KMS-11 (cell line): Measurements from ENCODE around the gene EIF4H.

Experiments used
- H2AFZ ChIP-seq: fragments of 200-600 bp; sonication (generic); 2 replicates; pipeline ENCODE4 v1.6.1; 2016; ENCODE audit warnings: antibody characterized with exemption, mixed run types, low read depth
- H3K27ac ChIP-seq: fragments of 200-600 bp; sonication (generic); 2 replicates; pipeline ENCODE4 v1.6.1; 2016; ENCODE audit warnings: mild to moderate bottlenecking, mixed run types
- H3K27me3 ChIP-seq: fragments of 200-600 bp; sonication (generic); 2 replicates; pipeline ENCODE4 v1.6.1; 2017; ENCODE audit warnings: mild to moderate bottlenecking, low read depth, mixed run types, moderate library complexity; ENCODE audit not compliant: insufficient read depth
- H3K36me3 ChIP-seq: fragments of 200-600 bp; sonication (generic); 2 replicates; pipeline ENCODE4 v1.6.1; 2017; ENCODE audit warnings: mild to moderate bottlenecking, mixed run types; ENCODE audit not compliant: insufficient read depth
- H3K4me1 ChIP-seq: fragments of 200-600 bp; sonication (generic); 2 replicates; pipeline ENCODE4 v1.6.1; 2016; ENCODE audit warnings: mild to moderate bottlenecking, low read depth, mixed run types; ENCODE audit not compliant: poor library complexity, severe bottlenecking
- H3K4me2 ChIP-seq: fragments of 200-600 bp; sonication (generic); 2 replicates; pipeline ENCODE4 v1.7.0; 2016; ENCODE audit warnings: mild to moderate bottlenecking, mixed run types
- H3K4me3 ChIP-seq: fragments of 200-600 bp; sonication (generic); IDR thresholded peaks from 2 replicates; pipeline ENCODE4 v1.6.1; 2017; ENCODE audit warnings: low read depth, low read length, mixed read lengths; ENCODE audit not compliant: insufficient read depth
- H3K79me2 ChIP-seq: fragments of 200-600 bp; sonication (generic); 2 replicates; pipeline ENCODE4 v1.6.1; 2016; ENCODE audit warnings: low read depth, mixed run types; ENCODE audit not compliant: insufficient read depth
- H3K9ac ChIP-seq: fragments of 200-600 bp; sonication (generic); 2 replicates; pipeline ENCODE4 v1.6.1; 2016; ENCODE audit warnings: mild to moderate bottlenecking, mixed run types
- H4K20me1 ChIP-seq: fragments of 200-600 bp; sonication (generic); 2 replicates; pipeline ENCODE4 v1.6.1; 2016; ENCODE audit warnings: mild to moderate bottlenecking, mixed run types; ENCODE audit not compliant: insufficient read depth
- TF ChIP-seq, protein P1 (sequence below): fragments of 200-600 bp; sonication (generic); conservative IDR thresholded peaks from 2 replicates; pipeline ENCODE4 v1.6.1; 2017; ENCODE audit warnings: low read depth, mild to moderate bottlenecking, antibody characterized with exemption, low read length, moderate library complexity, mixed read lengths

The EIF4H gene

DNA sequence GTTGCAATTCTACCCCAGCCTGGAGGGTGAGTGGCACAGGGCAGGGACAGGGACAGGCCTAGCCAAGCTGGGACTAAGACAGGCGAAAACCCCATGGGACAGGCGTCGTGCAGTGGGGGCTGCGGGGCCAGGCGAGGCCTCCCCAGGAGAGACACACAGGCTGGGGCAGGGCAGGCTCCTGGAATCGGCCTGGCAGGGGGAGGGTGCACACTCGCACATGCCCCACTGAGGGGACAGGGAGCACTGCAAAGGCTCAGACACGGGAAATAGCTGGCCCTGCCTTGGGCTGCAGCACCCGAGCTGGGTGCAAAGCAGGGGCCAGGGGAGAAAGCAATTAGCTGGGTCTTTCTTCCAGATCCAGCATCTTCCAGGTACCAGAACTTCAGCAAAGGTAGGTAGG is 46.1 kb downstream of the EIF4H start:
- no peak overlapping the region for H2AFZ ChIP-seq
- H3K27me3 ChIP-seq, result peaks cover 8% of the 10 kb centered on the region; the same call in 1 of the 2 replicates
- no peak overlapping the region for H3K9ac ChIP-seq
- no peaks in the 10 kb centered on the region for H4K20me1 ChIP-seq
- no peak overlapping the region for H3K4me2 ChIP-seq
- H3K27ac ChIP-seq, result no peak overlapping the region
- TF ChIP-seq, protein P1, sequence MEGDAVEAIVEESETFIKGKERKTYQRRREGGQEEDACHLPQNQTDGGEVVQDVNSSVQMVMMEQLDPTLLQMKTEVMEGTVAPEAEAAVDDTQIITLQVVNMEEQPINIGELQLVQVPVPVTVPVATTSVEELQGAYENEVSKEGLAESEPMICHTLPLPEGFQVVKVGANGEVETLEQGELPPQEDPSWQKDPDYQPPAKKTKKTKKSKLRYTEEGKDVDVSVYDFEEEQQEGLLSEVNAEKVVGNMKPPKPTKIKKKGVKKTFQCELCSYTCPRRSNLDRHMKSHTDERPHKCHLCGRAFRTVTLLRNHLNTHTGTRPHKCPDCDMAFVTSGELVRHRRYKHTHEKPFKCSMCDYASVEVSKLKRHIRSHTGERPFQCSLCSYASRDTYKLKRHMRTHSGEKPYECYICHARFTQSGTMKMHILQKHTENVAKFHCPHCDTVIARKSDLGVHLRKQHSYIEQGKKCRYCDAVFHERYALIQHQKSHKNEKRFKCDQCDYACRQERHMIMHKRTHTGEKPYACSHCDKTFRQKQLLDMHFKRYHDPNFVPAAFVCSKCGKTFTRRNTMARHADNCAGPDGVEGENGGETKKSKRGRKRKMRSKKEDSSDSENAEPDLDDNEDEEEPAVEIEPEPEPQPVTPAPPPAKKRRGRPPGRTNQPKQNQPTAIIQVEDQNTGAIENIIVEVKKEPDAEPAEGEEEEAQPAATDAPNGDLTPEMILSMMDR, result no peak
- H3K4me3 ChIP-seq, result no peak overlapping the region
- H3K4me1 ChIP-seq, result peaks cover 31% of the 10 kb centered on the region
- no peaks in the 10 kb centered on the region for H3K79me2 ChIP-seq
- H3K36me3 ChIP-seq, result no peaks in the 10 kb centered on the region

DNA sequence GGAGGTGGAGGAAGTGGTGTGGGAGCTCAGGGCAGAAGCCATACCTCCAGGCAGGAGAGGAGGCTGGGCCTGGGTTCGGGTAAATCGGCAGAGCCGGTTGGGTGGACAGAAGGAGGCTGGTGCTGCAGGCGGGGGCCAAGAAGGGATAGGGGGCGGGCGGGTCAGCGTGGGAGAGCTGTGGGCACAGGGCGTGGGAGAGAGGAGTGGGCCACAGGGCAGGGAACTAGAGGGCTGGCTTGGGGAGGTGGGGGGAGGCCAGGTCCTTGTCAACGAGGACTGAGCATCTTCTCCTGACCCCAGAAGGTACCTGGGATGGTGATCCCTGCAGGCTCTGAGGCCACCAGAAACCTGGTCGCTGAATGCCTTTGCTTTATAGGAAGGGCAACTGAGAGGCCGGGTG is 47.6 kb downstream of the EIF4H start:
- no peaks in the 10 kb centered on the region; the same call in 1 of the 2 replicates for H3K27me3 ChIP-seq
- H3K4me2 ChIP-seq, result no peak overlapping the region
- H4K20me1 ChIP-seq, result no peaks in the 10 kb centered on the region
- H3K36me3 ChIP-seq, result no peaks in the 10 kb centered on the region
- H3K4me3 ChIP-seq, result no peak overlapping the region
- TF ChIP-seq, protein P1, result no peak
- no peak overlapping the region for H2AFZ ChIP-seq
- H3K79me2 ChIP-seq, result no peaks in the 10 kb centered on the region
- peaks cover 18% of the 10 kb centered on the region for H3K4me1 ChIP-seq
- no peak overlapping the region for H3K9ac ChIP-seq
- no peak overlapping the region for H3K27ac ChIP-seq

DNA sequence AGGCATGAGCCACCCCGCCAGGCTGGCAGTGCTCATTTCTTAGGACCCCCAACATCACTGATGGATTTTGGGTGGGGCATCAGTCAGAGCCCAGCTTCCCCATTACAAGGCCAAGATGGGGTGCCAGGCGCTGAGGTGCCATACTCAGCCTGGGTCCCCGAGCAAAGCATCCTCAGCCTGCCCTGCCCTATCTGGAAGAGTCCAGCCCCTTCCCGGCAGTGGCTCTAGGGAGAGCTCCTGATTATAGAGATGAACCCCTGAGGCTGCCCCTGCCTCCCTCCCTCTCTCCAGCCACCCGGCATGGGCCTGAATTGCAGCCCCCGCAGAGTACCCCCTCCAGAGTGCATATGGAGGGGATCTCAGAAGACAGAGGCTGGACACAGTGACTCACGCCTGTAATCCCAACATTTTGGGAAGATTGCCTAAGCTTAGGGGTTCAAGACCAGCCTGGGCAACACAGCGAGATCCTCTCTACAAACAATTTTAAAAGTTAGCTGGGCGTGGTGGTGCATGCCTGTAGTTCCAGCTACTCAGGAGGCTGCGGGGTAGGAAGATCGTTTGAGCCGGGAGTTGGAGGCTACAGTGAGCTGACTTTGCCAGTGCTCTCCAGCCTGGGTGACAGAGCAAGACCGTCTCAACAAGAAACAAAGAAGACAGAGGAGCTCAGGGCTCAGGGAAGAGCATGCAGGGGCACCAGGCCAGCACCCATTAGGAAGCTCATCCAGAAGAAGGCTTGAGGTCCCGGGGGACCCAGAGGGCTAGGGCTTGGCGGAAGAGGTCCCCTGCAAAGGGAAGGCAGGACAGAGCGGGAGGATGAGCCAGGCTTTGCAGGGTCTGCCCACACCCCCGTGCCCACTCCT is 48.9 kb downstream of the EIF4H start:
- Histone ChIP-seq H2AFZ (no peak overlapping the region), H3K27ac (no peak overlapping the region), H3K4me1 (peaks cover 5% of the 10 kb centered on the region), H3K4me2 (no peak overlapping the region), H3K27me3 (no peaks in the 10 kb centered on the region), H3K79me2 (no peaks in the 10 kb centered on the region), H4K20me1 (no peaks in the 10 kb centered on the region), H3K9ac (no peak overlapping the region), H3K36me3 (no peaks in the 10 kb centered on the region), H3K4me3 (no peak overlapping the region)
- TF ChIP-seq, protein P1, result no peak

DNA sequence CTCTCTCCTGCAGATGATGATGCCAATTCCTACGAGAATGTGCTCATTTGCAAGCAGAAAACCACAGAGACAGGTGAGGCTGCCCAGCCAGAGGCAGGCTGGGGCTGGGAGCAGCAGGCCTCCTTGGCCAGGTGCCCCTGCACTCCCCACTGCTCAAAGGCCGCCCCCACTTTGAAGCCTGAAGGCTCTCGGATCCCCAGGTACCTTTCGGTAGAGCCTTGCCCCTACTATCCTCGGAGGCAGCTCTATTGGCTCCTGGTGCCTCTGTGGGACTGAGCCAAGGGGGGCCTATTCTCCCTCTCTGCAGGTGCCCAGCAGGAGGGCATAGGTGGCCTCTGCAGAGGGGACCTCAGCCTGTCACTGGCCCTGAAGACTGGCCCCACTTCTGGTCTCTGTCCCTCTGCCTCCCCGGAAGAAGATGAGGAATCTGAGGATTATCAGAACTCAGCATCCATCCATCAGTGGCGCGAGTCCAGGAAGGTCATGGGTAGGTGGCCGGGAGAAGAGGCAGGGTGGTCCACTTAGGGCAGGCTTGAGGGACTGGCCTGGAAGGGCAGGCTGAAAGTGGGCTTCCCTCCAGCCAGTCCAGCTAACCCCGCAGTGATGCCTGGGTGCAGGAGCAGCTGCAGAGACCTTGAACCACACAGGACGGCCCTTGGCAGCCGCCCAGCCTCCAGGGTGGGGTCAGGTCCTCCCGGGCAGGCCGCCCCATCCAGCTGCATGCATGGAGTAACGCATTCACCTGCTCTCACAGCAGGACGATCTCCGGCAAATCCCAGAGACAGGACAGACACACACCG is 49.8 kb downstream of the EIF4H start:
- Histone ChIP-seq H4K20me1 (no peaks in the 10 kb centered on the region), H2AFZ (no peak overlapping the region), H3K4me3 (no peak overlapping the region), H3K9ac (no peak overlapping the region), H3K4me1 (peaks cover 5% of the 10 kb centered on the region), H3K4me2 (no peak overlapping the region), H3K79me2 (no peaks in the 10 kb centered on the region), H3K27me3 (no peaks in the 10 kb centered on the region), H3K36me3 (no peaks in the 10 kb centered on the region), H3K27ac (no peak overlapping the region)
- TF ChIP-seq, protein P1, result no peak
